CD8-positive, alpha-beta memory T cell (primary cell): ENCODE measurements around the gene LPCAT2. TPM values are rescaled to one million over a fixed set of nuclear protein-coding genes. Genes with fewer than 3 reads are reported as not detected.

Experiments
- CTCF ChIA-PET: fragments of 350-600 bp; sonication (Branson Sonifier 250); formaldehyde crosslinking; loops from one replicate; lab custom pipeline; 2021; ENCODE audit warnings: antibody characterized with exemption; lab: Charles Lee
- POLR2A ChIA-PET: fragments of 350-600 bp; sonication (Branson Sonifier 250); formaldehyde crosslinking; loops from one replicate; lab custom pipeline; 2021; ENCODE audit warnings: antibody characterized with exemption; lab: Charles Lee
- DNase-seq, 5 donors: peaks; one replicate each; pipeline versions ENCODE4 v3.0.0 to v3.0.0-alpha.2; 2020 to 2022; ENCODE audit warnings: mixed read lengths in 1 of 5
- H3K27ac ChIP-seq: one replicate; pipeline ENCODE4 v1.7.0; 2013; ENCODE audit warnings: low read depth, mild to moderate bottlenecking, low read length, moderate library complexity
- H3K27me3 ChIP-seq: 2 replicates; pipeline ENCODE4 v1.7.0; 2013; ENCODE audit warnings: low read length, mild to moderate bottlenecking; ENCODE audit not compliant: insufficient read depth, poor library complexity, severe bottlenecking
- H3K36me3 ChIP-seq: 2 replicates; pipeline ENCODE4 v1.7.0; 2013; ENCODE audit warnings: mild to moderate bottlenecking, low read length, moderate library complexity; ENCODE audit not compliant: insufficient read depth
- H3K4me1 ChIP-seq: 2 replicates; pipeline ENCODE4 v1.7.0; 2013; ENCODE audit warnings: mild to moderate bottlenecking, low read length, moderate library complexity; ENCODE audit not compliant: insufficient read depth
- H3K4me3 ChIP-seq: 2 replicates; pipeline ENCODE4 v1.7.0; 2013; ENCODE audit warnings: mild to moderate bottlenecking, low read length
- H3K9me3 ChIP-seq: 2 replicates; pipeline ENCODE4 v1.7.0; 2013; ENCODE audit warnings: mild to moderate bottlenecking, low read length
- H3K27ac Mint-ChIP-seq, 8 donors: one replicate each; pipeline ENCODE4 v1.8.0; 2020 to 2021; ENCODE audit warnings: mixed read lengths in 8 of 8, mild to moderate bottlenecking in 6 of 8, inconsistent platforms in 3 of 8, moderate library complexity in 3 of 8
- H3K27me3 Mint-ChIP-seq, 2 donors: one replicate each; pipeline ENCODE4 v1.8.0; 2020 to 2021; ENCODE audit warnings: mixed read lengths in 2 of 2, mild to moderate bottlenecking in 1 of 2, moderate library complexity in 1 of 2
- H3K36me3 Mint-ChIP-seq, 3 donors: one replicate each; pipeline ENCODE4 v1.8.0; 2020 to 2021; ENCODE audit warnings: mixed read lengths in 3 of 3, inconsistent platforms in 1 of 3, mild to moderate bottlenecking in 1 of 3
- H3K4me1 Mint-ChIP-seq, 3 donors: one replicate each; pipeline ENCODE4 v1.8.0; 2020 to 2021; ENCODE audit warnings: mixed read lengths in 3 of 3, inconsistent platforms in 1 of 3, mild to moderate bottlenecking in 1 of 3
- H3K4me3 Mint-ChIP-seq, 7 donors: one replicate each; pipeline ENCODE4 v1.8.0; 2020 to 2021; ENCODE audit warnings: mixed read lengths in 7 of 7, mild to moderate bottlenecking in 6 of 7, moderate library complexity in 4 of 7, inconsistent platforms in 2 of 7
- H3K9me3 Mint-ChIP-seq, 5 donors: one replicate each; pipeline ENCODE4 v1.8.0; 2020 to 2022; ENCODE audit warnings: mixed read lengths in 5 of 5, mild to moderate bottlenecking in 3 of 5, moderate library complexity in 2 of 5, inconsistent platforms in 1 of 5
- polyA plus RNA-seq: library from polyadenylated mRNA; unstranded; fragments of 300-500 nt; fragmentation: Illumina TruSeq; gene quantifications from one replicate; pipeline ENCODE4 v1.2.3, GENCODE V29; 2021
- total RNA-seq, 2 experiments: library from RNA; stranded (reverse); gene quantifications; one replicate each; pipeline ENCODE4 v1.2.3, GENCODE V29; 2021

LPCAT2 gene
- total and polyA plus RNA-seq, 3 experiments from 2014 or later = 0.29 to 1.2 (median 0.33) TPM

- no peaks in the 10 kb centered on the region for H3K9me3 ChIP-seq
- Mint-ChIP-seq H3K27ac (no peak overlapping the region), H3K36me3 (no peaks in the 10 kb centered on the region), H3K9me3 (peaks cover 0 to 3% (median 0%) of the 10 kb centered on the region in 5 donors), H3K27me3 (peaks cover 0 to 13% of the 10 kb centered on the region in 2 donors), H3K4me1 (no peaks in the 10 kb centered on the region), H3K4me3 (no peak overlapping the region)
- ChIA-PET CTCF (no interaction called here), POLR2A (no interaction called here)
- H3K4me1 ChIP-seq = no peaks in the 10 kb centered on the region
- no peak overlapping the region for H3K27ac ChIP-seq
- no peaks in the 10 kb centered on the region for H3K36me3 ChIP-seq
- no peak overlapping the region for H3K4me3 ChIP-seq
- H3K27me3 ChIP-seq = no peaks in the 10 kb centered on the region
- no peak for DNase-seq
These were observed 48.3 kb downstream of the LPCAT2 start for GRCh38 chr16:55557186-55557585.

GRCh38 chr16:55559233-55559632, 50.4 kb downstream of the LPCAT2 start:
- CTCF ChIA-PET = no interaction called here
- DNase-seq = no peak
- Histone ChIP-seq H3K9me3 (no peaks in the 10 kb centered on the region), H3K4me3 (no peak overlapping the region), H3K27me3 (no peaks in the 10 kb centered on the region), H3K36me3 (no peaks in the 10 kb centered on the region), H3K4me1 (no peaks in the 10 kb centered on the region), H3K27ac (no peak overlapping the region)
- Mint-ChIP-seq H3K4me1 (no peaks in the 10 kb centered on the region), H3K9me3 (no peaks in the 10 kb centered on the region), H3K27ac (no peak overlapping the region), H3K36me3 (no peaks in the 10 kb centered on the region), H3K27me3 (peaks cover 0 to 13% of the 10 kb centered on the region in 2 donors), H3K4me3 (no peak overlapping the region)
- POLR2A ChIA-PET = no interaction called here

GRCh38 chr16:55559933-55560516, 51.2 kb downstream of the LPCAT2 start:
- no peak overlapping the region for H3K27ac Mint-ChIP-seq

GRCh38 chr16:55561319-55561848, 52.5 kb downstream of the LPCAT2 start:
- Mint-ChIP-seq H3K9me3 (no peaks in the 10 kb centered on the region), H3K4me1 (no peaks in the 10 kb centered on the region), H3K27me3 (peaks cover 0 to 13% of the 10 kb centered on the region in 2 donors), H3K27ac (no peak overlapping the region), H3K4me3 (no peak overlapping the region), H3K36me3 (no peaks in the 10 kb centered on the region)
- Histone ChIP-seq H3K9me3 (no peaks in the 10 kb centered on the region), H3K4me3 (no peak overlapping the region), H3K27ac (no peak overlapping the region), H3K4me1 (no peaks in the 10 kb centered on the region), H3K36me3 (no peaks in the 10 kb centered on the region), H3K27me3 (no peaks in the 10 kb centered on the region)
- POLR2A ChIA-PET = no interaction called here
- DNase-seq = no peak
- CTCF ChIA-PET = no interaction called here

More at GRCh38 chr16:55559933-55560516, 51.2 kb downstream of the LPCAT2 start:
- H3K36me3 Mint-ChIP-seq = no peaks in the 10 kb centered on the region
- no peak overlapping the region for H3K27ac ChIP-seq
- no peak overlapping the region for H3K4me3 Mint-ChIP-seq
- H3K27me3 ChIP-seq = no peaks in the 10 kb centered on the region
- no peak overlapping the region for H3K4me3 ChIP-seq
- no peaks in the 10 kb centered on the region for H3K9me3 ChIP-seq
- DNase-seq = no peak
- no peaks in the 10 kb centered on the region for H3K4me1 Mint-ChIP-seq
- no peaks in the 10 kb centered on the region for H3K9me3 Mint-ChIP-seq
- no peaks in the 10 kb centered on the region for H3K36me3 ChIP-seq
- H3K27me3 Mint-ChIP-seq = peaks cover 0 to 13% of the 10 kb centered on the region in 2 donors
- POLR2A ChIA-PET = no interaction called here
- CTCF ChIA-PET = no interaction called here
- no peaks in the 10 kb centered on the region for H3K4me1 ChIP-seq

- no peak for DNase-seq
- Histone ChIP-seq H3K4me1 (no peaks in the 10 kb centered on the region), H3K27me3 (no peaks in the 10 kb centered on the region), H3K4me3 (no peak overlapping the region), H3K27ac (no peak overlapping the region), H3K9me3 (no peaks in the 10 kb centered on the region), H3K36me3 (no peaks in the 10 kb centered on the region)
- peaks cover 0 to 9% of the 10 kb centered on the region in 2 donors for H3K27me3 Mint-ChIP-seq
- H3K4me1 Mint-ChIP-seq = no peaks in the 10 kb centered on the region
- H3K36me3 Mint-ChIP-seq = no peaks in the 10 kb centered on the region
- POLR2A ChIA-PET = no interaction called here
- H3K27ac Mint-ChIP-seq = no peak overlapping the region
- no peak overlapping the region for H3K4me3 Mint-ChIP-seq
- H3K9me3 Mint-ChIP-seq = no peaks in the 10 kb centered on the region
- CTCF ChIA-PET = no interaction called here
These were observed 54.1 kb downstream of the LPCAT2 start for GRCh38 chr16:55562936-55563335.

- no peaks in the 10 kb centered on the region for H3K36me3 Mint-ChIP-seq
- H3K9me3 Mint-ChIP-seq = no peaks in the 10 kb centered on the region
- POLR2A ChIA-PET = no interaction called here
These were observed 54.9 kb downstream of the LPCAT2 start for GRCh38 chr16:55563797-55564196.

GRCh38 chr16:55565086-55565485, 56.2 kb downstream of the LPCAT2 start:
- DNase-seq = no peak
- no peaks in the 10 kb centered on the region for H3K4me1 Mint-ChIP-seq
- H3K27ac Mint-ChIP-seq = no peak overlapping the region
- Histone ChIP-seq H3K4me3 (no peak overlapping the region), H3K4me1 (no peaks in the 10 kb centered on the region), H3K27me3 (no peaks in the 10 kb centered on the region), H3K36me3 (no peaks in the 10 kb centered on the region), H3K27ac (no peak overlapping the region), H3K9me3 (no peaks in the 10 kb centered on the region)
- POLR2A ChIA-PET = no interaction called here
- CTCF ChIA-PET = no interaction called here
- H3K9me3 Mint-ChIP-seq = no peaks in the 10 kb centered on the region
- H3K36me3 Mint-ChIP-seq = no peaks in the 10 kb centered on the region
- peaks cover 2 to 9% of the 10 kb centered on the region in 2 donors for H3K27me3 Mint-ChIP-seq
- no peak overlapping the region for H3K4me3 Mint-ChIP-seq

More at GRCh38 chr16:55563797-55564196, 54.9 kb downstream of the LPCAT2 start:
- CTCF ChIA-PET = no interaction called here
- Histone ChIP-seq H3K9me3 (no peaks in the 10 kb centered on the region), H3K4me3 (no peak overlapping the region), H3K27me3 (no peaks in the 10 kb centered on the region), H3K36me3 (no peaks in the 10 kb centered on the region), H3K4me1 (no peaks in the 10 kb centered on the region), H3K27ac (no peak overlapping the region)
- DNase-seq = no peak
- Mint-ChIP-seq H3K27me3 (peaks cover 2 to 9% of the 10 kb centered on the region in 2 donors), H3K27ac (no peak overlapping the region), H3K4me3 (no peak overlapping the region), H3K4me1 (no peaks in the 10 kb centered on the region)

- Mint-ChIP-seq H3K4me3 (no peak within 1 kb of the TSS), H3K27me3 (peaks cover 2 to 9% of the 10 kb centered on the region in 2 donors), H3K9me3 (no peaks in the 10 kb centered on the region), H3K36me3 (no peaks in the 10 kb centered on the region), H3K27ac (no peak within 1 kb of the TSS), H3K4me1 (no peaks in the 10 kb centered on the region)
- Histone ChIP-seq H3K36me3 (no peaks in the 10 kb centered on the region), H3K27ac (no peak within 1 kb of the TSS), H3K9me3 (no peaks in the 10 kb centered on the region), H3K27me3 (no peaks in the 10 kb centered on the region), H3K4me3 (no peak within 1 kb of the TSS), H3K4me1 (no peaks in the 10 kb centered on the region)
- no peak for DNase-seq
- ChIA-PET CTCF (no interaction called here), POLR2A (no interaction called here)
These were observed 57.7 kb downstream of the LPCAT2 start, which contains the start of gene CAPNS2 for GRCh38 chr16:55566432-55567175. Gene CAPNS2, plus strand, starts transcription at chr16:55566684. Its CDS starts 73 bp downstream, at chr16:55566757.
